HG02852 (cell line): ENCODE data around the gene SAMD10.
A peak's percentile ranks its signal among the peaks of the same experiment; 100 is the strongest.
"Not testable (repeated sequence)": the region's sequence is repeated elsewhere in the genome, so short reads cannot be mapped to it uniquely, and the experiment has no call there.

ENCODE experiments used
- ATAC-seq: cut with Tn5 transposase; IDR thresholded peaks from one replicate; pipeline ENCODE4 v1.9.1; 2021; ENCODE audit warnings: mild to moderate bottlenecking, moderate library complexity; ENCODE audit not compliant: unreplicated experiment

The SAMD10 gene

GRCh38 chr20:64003960-64004725 is 24.7 kb upstream of the SAMD10 start:
- ATAC-seq = no peak

GRCh38 chr20:64001607-64002011 is 22.2 kb upstream of the SAMD10 start:
- ATAC-seq = no peak

GRCh38 chr20:64000906-64001305 is 21.5 kb upstream of the SAMD10 start:
- ATAC-seq = no peak

GRCh38 chr20:63982937-63983336 is 3.5 kb upstream of the SAMD10 start:
- no peak for ATAC-seq

GRCh38 chr20:63980806-63981728 is 1.6 kb upstream of the SAMD10 start, which contains the start of gene PRPF6:
Gene PRPF6, plus strand, starts transcription at chr20:63981132. Its CDS starts 114 bp downstream, at chr20:63981246.
- ATAC-seq = peak; percentile 57

- ATAC-seq = no peak
Observed at GRCh38 chr20:63980317-63980805, 919 bp upstream of the SAMD10 start.

GRCh38 chr20:63979229-63979556 is 249 bp downstream of the SAMD10 start:
- ATAC-seq = no peak

- ATAC-seq = peak; percentile 39
Observed at GRCh38 chr20:63978319-63979228, 868 bp downstream of the SAMD10 start.

- no peak for ATAC-seq
Observed at GRCh38 chr20:63977739-63978276, 1.6 kb downstream of the SAMD10 start.

- no peak for ATAC-seq
Observed at GRCh38 chr20:63976980-63977738, 2.3 kb downstream of the SAMD10 start.

- ATAC-seq = not testable (repeated sequence)
Observed at GRCh38 chr20:63976511-63976910, 2.9 kb downstream of the SAMD10 start.

- ATAC-seq = no peak
Observed at GRCh38 chr20:63974402-63975200, 4.8 kb downstream of the SAMD10 start.

GRCh38 chr20:63973636-63974401 is 5.6 kb downstream of the SAMD10 start:
- ATAC-seq = no peak

GRCh38 chr20:63973160-63973479 is 6.3 kb downstream of the SAMD10 start:
- ATAC-seq = no peak

- ATAC-seq = no peak
Observed at GRCh38 chr20:63972312-63973159, 6.9 kb downstream of the SAMD10 start.

- ATAC-seq = not testable (repeated sequence)
Observed at GRCh38 chr20:63971960-63972311, 7.5 kb downstream of the SAMD10 start.

- ATAC-seq = no peak
Observed at GRCh38 chr20:63970714-63971431, 8.6 kb downstream of the SAMD10 start.
